K562 (cell line): ENCODE measurements around the gene MARK3. TPM values are rescaled to one million over a fixed set of nuclear protein-coding genes. Genes with fewer than 3 reads are reported as not detected.

Experiments
- ATAC-seq: fragments of 200-7000 bp; cut with Tn5 transposase; 3 replicates; pipeline ENCODE4 v1.9.1; 2020; ENCODE audit warnings: moderate library complexity
- BruUV-seq: library from RNA; stranded (reverse); fragments of 400-500 nt; replicated peaks from 2 replicates; lab custom pipeline; 2021; lab: Mats Ljungman, UMichigan
- CTCF ChIA-PET: fragments of 300-600 bp; formaldehyde crosslinking; extraction: SDS; loops from one replicate; lab custom pipeline; 2021; ENCODE audit warnings: low intra/inter-chr PET ratio; lab: Yijun Ruan, JAX
- POLR2A ChIA-PET: fragments of 300-600, 350-650 bp; sonication (Branson Sonifier 250); formaldehyde crosslinking; extraction: SDS; loops from one replicate; lab custom pipeline; 2021; ENCODE audit warnings: antibody characterized with exemption, inconsistent platforms; lab: Yijun Ruan, JAX
- DNase-seq, 4 experiments: peaks; one replicate each; pipeline versions ENCODE4 v3.0.0 to v3.0.0-alpha.2; 2011 to 2018; ENCODE audit warnings: low spot score in 3 of 4, mixed read lengths in 3 of 4; ENCODE audit errors: extremely low read depth in 1 of 4
- FAIRE-seq: peaks from 2 replicates; lab custom pipeline; 2011; peaks lifted over from hg19 to GRCh38; lab: Jason Lieb, UNC
- H2AFZ ChIP-seq: 2 replicates; pipeline ENCODE4 v1.6.0; 2011; ENCODE audit warnings: low read depth, low read length, control low read depth, inconsistent platforms
- H3K27ac ChIP-seq: fragments of 200-600 bp; 3 replicates; pipeline ENCODE4 v1.8.0; 2011; ENCODE audit warnings: low read depth, mild to moderate bottlenecking, control low read depth, inconsistent platforms, low read length, moderate library complexity, mixed read lengths; ENCODE audit errors: extremely low read depth
- H3K27me3 ChIP-seq, 2 experiments: fragments of 300-600 bp in 1 of 2; 2 replicates in 1 of 2; 3 replicates in 1 of 2; pipeline versions ENCODE4 v1.6.0 to v1.8.0; 2011; ENCODE audit warnings: inconsistent platforms in 2 of 2, low read length in 2 of 2, mild to moderate bottlenecking in 1 of 2, mixed read lengths in 1 of 2, moderate library complexity in 1 of 2; ENCODE audit not compliant: control insufficient read depth in 2 of 2, insufficient read depth in 2 of 2
- H3K36me3 ChIP-seq: fragments of 300-600 bp; 3 replicates; pipeline ENCODE4 v1.8.0; 2011; ENCODE audit warnings: mild to moderate bottlenecking, low read length, inconsistent platforms; ENCODE audit not compliant: control insufficient read depth, insufficient read depth
- H3K4me1 ChIP-seq, 2 experiments: fragments of 200-600 bp in 1 of 2; replicated peaks in 1 of 2; 2 replicates in 1 of 2; 3 replicates in 1 of 2; pipeline versions ENCODE4 v1.5.1 to v1.8.0; 2011; ENCODE audit warnings: inconsistent platforms in 2 of 2, low read length in 2 of 2, mild to moderate bottlenecking in 1 of 2, mixed read lengths in 1 of 2, moderate library complexity in 1 of 2; ENCODE audit not compliant: control insufficient read depth in 2 of 2, insufficient read depth in 2 of 2
- H3K4me2 ChIP-seq: 2 replicates; pipeline ENCODE4 v1.6.1; 2011; ENCODE audit warnings: low read length, control low read depth, inconsistent platforms, mixed read lengths; ENCODE audit not compliant: insufficient read depth
- H3K4me3 ChIP-seq: fragments of 200-600 bp; sonication (generic), shearing (Covaris generic); 2 replicates; pipeline ENCODE4 v1.5.1; 2016; ENCODE audit warnings: control low read depth, inconsistent platforms
- H3K79me2 ChIP-seq: fragments of 200-600 bp; 3 replicates; pipeline ENCODE4 v1.8.0; 2011; ENCODE audit warnings: low read length, inconsistent platforms; ENCODE audit not compliant: control insufficient read depth, insufficient read depth
- H3K9ac ChIP-seq, 2 experiments: 2 replicates each; pipeline versions ENCODE4 v1.6.0 to v1.6.1; 2011; ENCODE audit warnings: low read depth in 2 of 2, low read length in 2 of 2, control low read depth in 1 of 2, inconsistent platforms in 1 of 2, mild to moderate bottlenecking in 1 of 2, mixed read lengths in 1 of 2; ENCODE audit not compliant: insufficient read depth in 1 of 2
- H3K9me1 ChIP-seq: one replicate; pipeline ENCODE4 v1.6.0; 2011; ENCODE audit warnings: inconsistent platforms, mild to moderate bottlenecking, low read length, moderate library complexity; ENCODE audit not compliant: control insufficient read depth, insufficient read depth
- H3K9me3 ChIP-seq: replicated peaks from 2 replicates; pipeline ENCODE4 v1.5.1; 2011; ENCODE audit warnings: low read depth, low read length, inconsistent platforms; ENCODE audit not compliant: control insufficient read depth, insufficient read depth
- H4K20me1 ChIP-seq: replicated peaks from 2 replicates; pipeline ENCODE4 v1.6.1; 2011; ENCODE audit warnings: low read length, inconsistent platforms, mixed read lengths; ENCODE audit not compliant: control insufficient read depth, insufficient read depth
- CREB3 ChIP-seq: fragments of 450-650 bp; conservative IDR thresholded peaks from 2 replicates; pipeline ENCODE4 v1.6.1; 2016; ENCODE audit warnings: missing genetic modification characterization, low read depth, mild to moderate bottlenecking, missing compliant biosample characterization, moderate library complexity
- CTBP1 ChIP-seq: fragments of 450-650 bp; IDR thresholded peaks from 2 replicates; pipeline ENCODE4 v1.6.1; 2016; ENCODE audit warnings: borderline replicate concordance
- MAFF ChIP-seq: IDR thresholded peaks from 2 replicates; pipeline ENCODE4 v1.6.1; 2012; ENCODE audit warnings: low read length, improper control_type of control experiment
- PBX2 ChIP-seq, 2 experiments: IDR thresholded peaks in 1 of 2; conservative IDR thresholded peaks in 1 of 2; 2 replicates each; pipeline ENCODE4 v1.6.1; 2016; ENCODE audit warnings: low read depth in 2 of 2, mild to moderate bottlenecking in 1 of 2, missing compliant biosample characterization in 1 of 2, missing genetic modification characterization in 1 of 2, moderate library complexity in 1 of 2
- TFAP4 ChIP-seq: sonication (generic); formaldehyde crosslinking; IDR thresholded peaks from 2 replicates; pipeline ENCODE4 v1.8.0; 2022; ENCODE audit warnings: missing genetic modification reagents, mild to moderate bottlenecking, moderate library complexity, borderline replicate concordance
- ZFX ChIP-seq: sonication (generic); formaldehyde crosslinking; IDR thresholded peaks from 2 replicates; pipeline ENCODE4 v1.8.0; 2022; ENCODE audit warnings: mild to moderate bottlenecking, missing genetic modification reagents, moderate library complexity
- ZNF277 ChIP-seq: fragments of 250-450 bp; sonication (Bioruptor Pico); IDR thresholded peaks from 2 replicates; pipeline ENCODE4 v1.8.0; 2022; ENCODE audit warnings: inconsistent platforms, mild to moderate bottlenecking, moderate library complexity, borderline replicate concordance
- WGBS: fragments of 100-300 bp; shearing (Covaris generic); methylation state at CpG from one replicate; pipeline ENCODE4 v1.1.6; 2016; ENCODE audit warnings: low coverage, mixed read lengths; ENCODE audit not compliant: insufficient coverage; ENCODE audit errors: missing lambda C conversion rate; 5-methylcytosine and 5-hydroxymethylcytosine counted together
- in situ Hi-C: fragments of 300-500 bp; cut with MboI; formaldehyde crosslinking; loops from 4 replicates; pipeline ENCODE4 v1.15.0; 2018; ENCODE audit warnings: inconsistent platforms, mixed read lengths
- intact Hi-C: fragments of 100-400 bp; cut with micrococcal nuclease; formaldehyde crosslinking; loops from 2 replicates; pipeline ENCODE4 v1.14.2; 2022
- polyA plus RNA-seq, 8 experiments: library from polyadenylated mRNA; depleted of rRNA in 4 of 8; stranded (reverse) in 5 of 8; unstranded in 3 of 8; fragments of >200 nt; fragmentation: Nextera tagmentation in 2 of 8; fragmentation: Illumina TruSeq in 1 of 8; extraction: Ambion mirVana in 2 of 8; extraction: Trizol in 1 of 8; gene quantifications; 2 replicates each; pipeline versions ENCODE4 v1.2.1 to v1.2.3, GENCODE V29; 2011 to 2014; ENCODE audit warnings: inconsistent platforms in 1 of 8, missing spikeins in 1 of 8
- total RNA-seq, 7 experiments: library from RNA; depleted of rRNA in 6 of 7; stranded (reverse); fragments of >200 nt in 6 of 7; fragmentation: Illumina TruSeq in 2 of 7; extraction: Trizol in 2 of 7; gene quantifications; 2 replicates each; pipeline versions ENCODE4 v1.2.1 to v1.2.3, GENCODE V29; 2011 to 2021; ENCODE audit warnings: low replicate concordance in 1 of 7

The MARK3 gene
- total and polyA plus RNA-seq, 9 of the 15 experiments (the other 6 are each of a cell fraction or from before 2014, with no cell fraction given): 10.1 to 68.7 (median 56.3) TPM

GRCh38 chr14:103523575-103523954, 138.3 kb downstream of the MARK3 start:
- FAIRE-seq (no peak), ATAC-seq (no peak)
- POLR2A ChIA-PET: no interaction called here

More at GRCh38 chr14:103523575-103523954, 138.3 kb downstream of the MARK3 start:
- H3K9me3 ChIP-seq: no peaks in the 10 kb centered on the region
- peaks cover 23% of the 10 kb centered on the region; the same call in 1 of the 3 replicates for H3K36me3 ChIP-seq
- no peak overlapping the region for H3K4me3 ChIP-seq
- H2AFZ ChIP-seq: no peak overlapping the region
- H3K4me1 ChIP-seq: peaks cover 38 to 90% of the 10 kb centered on the region in 2 experiments
- TF ChIP-seq MAFF (no peak), ZFX (CRISPR knock-in tag) (no peak), CREB3 (tag) (no peak), TFAP4 (CRISPR knock-in tag) (0 out of 2 replicates have a peak, but pooled peaks have one; percentile 14), PBX2 (CRISPR knock-in tag; IDR thresholded peaks at IDR 0.05; ENCODE audit: low read depth) (no peak), PBX2 (tag; conservative IDR thresholded peaks at IDR 0.05; ENCODE audit: low read depth) (no peak), CTBP1 (no peak), ZNF277 (CRISPR knock-in tag) (no peak)
- in situ Hi-C loops: no loop called here
- CTCF ChIA-PET: no interaction called here
- no peak overlapping the region for H3K4me2 ChIP-seq
- H3K79me2 ChIP-seq: peaks cover 28% of the 10 kb centered on the region
- H4K20me1 ChIP-seq: peaks cover 13% of the 10 kb centered on the region; the same call in 1 of the 2 replicates
- H3K9me1 ChIP-seq: no peaks in the 10 kb centered on the region
- intact Hi-C loops: loop anchor here (10.0 kb wide), 1 partner anchor 129 kb away; no protein-coding TSS in a partner anchor
- no peak overlapping the region for H3K9ac ChIP-seq
- no peak overlapping the region for H3K27ac ChIP-seq
- no peak for DNase-seq
- WGBS: 80% methylated on average over 8 of the region's 10 CpGs
- BruUV-seq: TSS peak; percentile 35
- no peaks in the 10 kb centered on the region for H3K27me3 ChIP-seq
